IgD-negative memory B cell (primary cell): ENCODE results near the gene HIPK4. TPM values are rescaled to one million over a fixed set of nuclear protein-coding genes. Genes with fewer than 3 reads are reported as not detected.
"Not testable (repeated sequence)": the region's sequence is repeated elsewhere in the genome, so short reads cannot be mapped to it uniquely, and the experiment has no call there.

Experiments used
- H3K27ac Mint-ChIP-seq, 3 donors: one replicate each; pipeline ENCODE4 v1.8.0; 2020 to 2022; ENCODE audit warnings: mild to moderate bottlenecking in 3 of 3, mixed read lengths in 3 of 3, moderate library complexity in 1 of 3
- H3K27me3 Mint-ChIP-seq: one replicate; pipeline ENCODE4 v1.8.0; 2021; ENCODE audit warnings: mixed read lengths
- H3K36me3 Mint-ChIP-seq: one replicate; pipeline ENCODE4 v1.8.0; 2020; ENCODE audit warnings: mild to moderate bottlenecking, mixed read lengths
- H3K4me1 Mint-ChIP-seq, 3 donors: one replicate each; pipeline ENCODE4 v1.8.0; 2020 to 2022; ENCODE audit warnings: mixed read lengths in 3 of 3, mild to moderate bottlenecking in 1 of 3
- H3K4me3 Mint-ChIP-seq, 4 donors: one replicate each; pipeline ENCODE4 v1.8.0; 2020 to 2022; ENCODE audit warnings: mild to moderate bottlenecking in 4 of 4, mixed read lengths in 4 of 4, moderate library complexity in 3 of 4
- H3K9me3 Mint-ChIP-seq, 3 donors: one replicate each; pipeline ENCODE4 v1.8.0; 2020 to 2021; ENCODE audit warnings: mixed read lengths in 3 of 3, mild to moderate bottlenecking in 1 of 3
- polyA plus RNA-seq: library from polyadenylated mRNA; unstranded; fragments of 300-500 nt; fragmentation: Illumina TruSeq; gene quantifications from one replicate; pipeline ENCODE4 v1.2.3, GENCODE V29; 2021

HIPK4 gene
- polyA plus RNA-seq, 1 donor from 2014 or later, result 0.11 TPM

DNA sequence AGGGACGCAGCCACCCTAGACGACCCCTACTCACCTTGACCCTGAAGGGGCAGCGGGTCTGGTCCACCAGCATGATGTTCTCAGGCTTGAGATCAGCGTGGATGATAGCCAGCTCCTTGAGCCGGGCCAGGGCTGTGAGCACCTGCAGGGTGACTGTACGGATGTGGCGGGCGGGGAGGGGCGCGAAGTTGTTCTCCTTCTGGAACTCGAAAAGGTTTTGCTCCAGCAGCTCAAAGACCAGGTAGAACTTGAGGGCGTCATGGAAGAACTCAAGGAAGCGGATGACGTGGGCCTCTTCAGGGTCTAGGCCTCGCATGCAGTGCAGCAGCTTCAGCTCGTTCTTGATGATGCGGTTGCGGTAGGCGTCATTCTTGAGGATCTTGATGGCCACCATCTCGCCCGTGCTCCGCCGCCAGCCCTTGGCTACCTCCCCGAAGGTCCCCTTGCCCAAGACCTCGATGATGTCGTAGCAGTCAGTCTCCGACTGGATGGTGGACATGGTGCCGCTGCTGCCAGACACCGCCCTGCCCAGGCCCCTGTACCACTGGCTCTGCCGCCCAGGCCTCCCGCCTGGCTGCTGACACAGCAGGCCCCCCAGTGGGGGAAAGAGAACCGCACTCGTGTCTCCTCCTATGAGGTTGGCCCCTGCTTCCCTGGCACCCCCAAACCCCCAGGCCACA lies 437 bp downstream of the HIPK4 start:
- peaks cover 4% of the 10 kb centered on the region for H3K27me3 Mint-ChIP-seq
- H3K27ac Mint-ChIP-seq, result no peak overlapping the region
- no peaks in the 10 kb centered on the region for H3K9me3 Mint-ChIP-seq
- H3K4me3 Mint-ChIP-seq, result no peak overlapping the region
- no peaks in the 10 kb centered on the region for H3K4me1 Mint-ChIP-seq
- peaks cover 3% of the 10 kb centered on the region for H3K36me3 Mint-ChIP-seq

DNA sequence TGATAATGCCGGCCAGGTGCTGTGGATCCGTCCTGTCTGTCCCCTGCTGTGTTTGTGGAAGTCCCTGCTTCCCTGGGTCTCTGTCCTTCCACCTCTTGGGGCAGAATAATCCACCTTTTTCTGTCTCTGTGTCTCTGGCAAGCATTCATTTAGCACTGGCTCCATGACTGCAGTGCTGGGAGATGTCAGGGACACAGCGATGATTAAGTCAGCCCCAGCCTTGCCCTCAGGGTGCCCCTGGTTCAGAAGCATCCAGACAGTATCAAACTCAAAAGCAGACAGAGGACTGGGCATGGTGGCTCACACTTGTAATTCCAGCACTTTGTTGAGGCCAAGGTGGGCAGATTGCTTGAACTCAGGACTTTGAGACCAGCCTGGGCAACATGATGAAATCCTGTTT lies 1.5 kb downstream of the HIPK4 start:
- H3K36me3 Mint-ChIP-seq, result peaks cover 3% of the 10 kb centered on the region
- peak overlapping the region in 1 of 3 donors; percentile 81 for H3K27ac Mint-ChIP-seq
- H3K4me1 Mint-ChIP-seq, result no peaks in the 10 kb centered on the region
- no peaks in the 10 kb centered on the region for H3K9me3 Mint-ChIP-seq
- H3K4me3 Mint-ChIP-seq, result no peak overlapping the region
- H3K27me3 Mint-ChIP-seq, result peaks cover 4% of the 10 kb centered on the region

DNA sequence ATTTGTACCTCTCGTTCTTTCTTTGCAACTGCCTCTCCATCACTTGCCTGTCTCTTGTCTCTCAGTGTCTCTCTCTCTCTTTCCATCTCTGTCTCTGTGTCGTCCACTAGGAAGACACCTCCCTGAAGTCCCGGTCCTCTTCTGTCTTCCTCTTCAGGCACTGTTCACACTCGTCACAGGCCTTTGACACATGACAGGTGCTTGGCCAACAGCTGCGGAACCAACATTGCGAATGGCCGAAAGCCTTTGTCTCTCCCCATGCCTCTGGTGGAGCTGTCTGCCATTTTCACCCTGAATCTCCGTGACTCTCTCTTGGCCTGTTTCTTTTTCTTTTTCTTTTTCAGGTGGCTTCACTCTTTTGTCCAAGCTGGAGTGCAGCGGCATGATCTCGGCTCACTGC lies 2.8 kb downstream of the HIPK4 start:
- Mint-ChIP-seq H3K27me3 (peaks cover 2% of the 10 kb centered on the region), H3K27ac (no peak overlapping the region), H3K4me1 (no peaks in the 10 kb centered on the region), H3K36me3 (peaks cover 1% of the 10 kb centered on the region), H3K9me3 (no peaks in the 10 kb centered on the region), H3K4me3 (no peak overlapping the region)

DNA sequence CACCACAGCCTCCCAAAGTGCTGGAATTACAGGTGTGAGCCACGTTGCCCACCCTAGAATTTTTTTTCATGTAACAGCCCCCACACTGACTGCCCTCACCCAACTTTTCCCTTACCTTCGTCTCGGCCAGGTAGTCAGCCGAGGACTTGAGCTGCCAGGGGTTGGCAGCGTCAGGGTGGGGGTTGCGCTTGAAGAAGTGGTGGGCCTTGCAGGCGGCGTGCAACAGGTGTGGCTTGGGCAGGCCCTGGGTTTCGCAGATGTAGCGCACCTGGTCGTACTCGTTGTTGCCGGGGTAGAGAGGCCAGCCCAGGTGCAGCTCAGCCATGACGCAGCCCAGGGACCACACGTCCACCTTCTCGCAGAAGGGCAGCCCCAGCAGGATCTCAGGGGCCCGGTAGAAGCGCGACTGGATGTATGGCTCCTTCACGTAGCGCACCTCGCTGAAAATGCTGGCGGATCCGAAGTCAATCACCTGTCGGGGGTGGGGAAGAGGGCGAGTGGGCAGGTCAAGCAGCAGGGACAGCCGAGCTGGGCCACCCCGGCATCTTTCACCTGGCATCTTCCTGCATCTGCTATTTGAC lies 6.2 kb downstream of the HIPK4 start:
- Mint-ChIP-seq H3K27me3 (no peaks in the 10 kb centered on the region), H3K4me3 (no peak overlapping the region), H3K36me3 (peaks cover 3% of the 10 kb centered on the region), H3K9me3 (no peaks in the 10 kb centered on the region), H3K4me1 (no peaks in the 10 kb centered on the region), H3K27ac (no peak overlapping the region)

DNA sequence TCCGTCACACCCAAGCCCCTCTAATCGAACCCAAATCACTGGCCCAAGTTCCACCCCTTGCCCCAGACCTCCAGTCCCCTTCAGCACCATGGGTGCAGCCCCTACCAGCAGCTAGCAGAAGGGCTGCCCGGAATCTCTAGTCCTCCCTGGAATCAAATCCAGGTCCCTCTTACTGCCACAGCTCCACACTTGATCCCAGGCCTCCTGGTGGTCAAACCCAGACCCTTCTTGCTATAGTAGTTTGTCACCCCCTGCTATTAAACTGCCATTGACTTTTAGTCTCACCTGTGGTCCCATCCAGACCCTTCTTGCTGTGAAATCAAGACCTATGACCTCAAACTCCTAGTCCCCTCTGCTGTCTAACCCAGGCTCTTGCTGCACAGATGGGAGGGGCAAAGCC lies 8.7 kb downstream of the HIPK4 start:
- H3K27me3 Mint-ChIP-seq, result no peaks in the 10 kb centered on the region
- H3K9me3 Mint-ChIP-seq, result no peaks in the 10 kb centered on the region
- H3K36me3 Mint-ChIP-seq, result peaks cover 2% of the 10 kb centered on the region
- no peak overlapping the region for H3K27ac Mint-ChIP-seq
- H3K4me3 Mint-ChIP-seq, result peak overlapping the region in 1 of 4 donors; percentile 63
- H3K4me1 Mint-ChIP-seq, result no peaks in the 10 kb centered on the region

DNA sequence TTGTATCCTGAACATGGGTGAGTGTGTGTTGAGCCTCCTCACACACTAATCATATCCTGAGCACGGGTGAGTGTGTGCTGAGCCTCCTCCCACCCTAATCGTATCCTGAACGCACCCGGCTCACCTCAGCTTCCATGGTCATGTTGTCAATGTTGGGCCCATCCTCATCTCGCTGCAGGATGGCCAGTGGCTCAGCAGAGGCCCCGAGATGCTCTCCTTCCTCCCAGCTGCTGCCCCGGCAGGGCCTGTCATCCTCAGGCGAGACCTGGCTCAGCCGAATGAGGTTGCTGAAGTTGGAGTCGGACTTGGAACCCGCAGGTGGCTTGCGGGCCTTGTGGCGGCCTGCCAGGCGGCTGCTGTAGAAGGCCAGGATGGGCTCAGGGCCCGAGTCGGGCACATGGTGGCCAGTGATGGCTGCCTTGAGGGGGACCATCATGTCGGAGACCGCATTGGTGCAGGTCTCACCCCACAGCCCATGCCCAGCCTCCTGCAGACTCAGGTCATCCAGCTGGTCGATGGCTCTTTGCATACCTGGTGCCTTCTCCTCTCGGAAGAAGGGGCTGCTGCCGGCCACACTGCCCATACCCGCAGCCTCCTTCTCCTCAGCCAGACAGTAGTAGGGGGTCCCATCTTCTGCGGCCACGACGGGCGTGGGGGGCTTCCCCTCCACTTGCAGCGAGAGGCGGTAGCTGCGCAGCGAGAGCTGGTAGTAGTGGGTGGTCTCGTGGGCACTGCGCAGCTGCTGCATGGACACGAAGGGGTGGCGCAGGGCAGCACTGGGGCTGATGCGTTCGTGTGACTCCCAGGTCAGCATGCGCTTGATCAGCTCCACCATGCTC lies 9.6 kb downstream of the HIPK4 start:
- H3K4me1 Mint-ChIP-seq, result no peaks in the 10 kb centered on the region
- no peaks in the 10 kb centered on the region for H3K9me3 Mint-ChIP-seq
- no peak overlapping the region for H3K4me3 Mint-ChIP-seq
- H3K27ac Mint-ChIP-seq, result no peak overlapping the region
- H3K36me3 Mint-ChIP-seq, result peaks cover 2% of the 10 kb centered on the region
- no peaks in the 10 kb centered on the region for H3K27me3 Mint-ChIP-seq

DNA sequence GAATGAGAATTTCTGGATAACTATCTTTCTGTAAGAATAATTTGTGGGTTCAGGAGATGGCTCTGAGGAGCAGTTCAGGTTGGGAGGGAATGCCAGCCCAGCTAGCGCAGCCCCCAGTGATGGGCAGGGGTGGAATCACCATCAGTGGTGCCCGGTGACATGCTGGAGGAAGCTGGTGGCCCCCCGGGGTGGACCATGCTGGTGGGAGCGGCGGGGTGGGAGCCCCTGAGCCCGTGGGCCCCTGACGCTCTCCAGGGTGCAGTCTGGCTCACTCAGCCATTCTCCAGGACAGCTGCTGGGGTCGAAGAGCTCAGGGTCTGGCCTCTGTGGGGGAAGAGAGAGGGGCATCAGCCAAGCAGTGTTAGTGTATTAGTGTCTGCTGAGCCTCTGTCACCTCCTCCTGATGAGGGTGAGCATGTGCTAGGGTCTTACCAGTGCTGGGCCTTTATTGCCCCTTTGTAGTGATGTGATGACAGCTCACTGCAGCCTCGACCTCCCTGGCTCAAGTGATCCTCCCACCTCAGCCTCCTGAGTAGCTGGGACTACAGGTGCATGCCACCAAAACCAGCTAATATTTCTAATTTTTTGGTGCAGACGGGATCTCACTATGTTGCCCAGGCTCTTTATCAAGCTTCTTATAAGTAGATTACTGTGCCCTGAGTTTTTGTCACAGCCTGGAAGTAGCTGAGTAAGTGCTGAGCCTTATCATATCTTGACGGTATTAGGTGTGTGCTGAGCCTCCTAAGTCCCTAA lies 10.4 kb downstream of the HIPK4 start:
- H3K9me3 Mint-ChIP-seq, result no peaks in the 10 kb centered on the region
- H3K4me3 Mint-ChIP-seq, result no peak overlapping the region
- no peaks in the 10 kb centered on the region for H3K27me3 Mint-ChIP-seq
- H3K36me3 Mint-ChIP-seq, result peaks cover 2% of the 10 kb centered on the region
- H3K4me1 Mint-ChIP-seq, result no peaks in the 10 kb centered on the region
- peak overlapping the region in 1 of 3 donors; percentile 71 for H3K27ac Mint-ChIP-seq

DNA sequence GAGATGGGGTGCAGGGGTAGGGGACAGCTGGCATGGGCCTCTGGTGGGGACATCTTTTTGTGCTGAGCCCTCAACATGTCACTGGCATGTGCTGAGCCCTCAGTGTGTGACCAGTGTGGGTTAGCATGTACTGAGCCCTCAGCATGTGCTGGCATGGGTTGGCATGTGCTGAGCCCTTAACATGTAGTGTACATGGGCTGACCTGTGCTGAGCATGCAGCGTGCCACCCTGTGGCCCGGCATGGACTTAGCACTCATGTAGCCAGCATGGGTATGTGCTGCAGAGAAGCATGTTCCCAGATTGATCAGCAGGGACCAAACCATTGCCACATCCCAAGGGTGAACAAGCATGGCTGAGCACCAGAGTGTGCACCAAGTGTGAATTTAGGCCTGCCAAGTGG lies 11.5 kb downstream of the HIPK4 start:
- no peaks in the 10 kb centered on the region for H3K9me3 Mint-ChIP-seq
- no peaks in the 10 kb centered on the region for H3K4me1 Mint-ChIP-seq
- no peak overlapping the region for H3K4me3 Mint-ChIP-seq
- peaks cover 2% of the 10 kb centered on the region for H3K36me3 Mint-ChIP-seq
- no peaks in the 10 kb centered on the region for H3K27me3 Mint-ChIP-seq
- H3K27ac Mint-ChIP-seq, result no peak overlapping the region

DNA sequence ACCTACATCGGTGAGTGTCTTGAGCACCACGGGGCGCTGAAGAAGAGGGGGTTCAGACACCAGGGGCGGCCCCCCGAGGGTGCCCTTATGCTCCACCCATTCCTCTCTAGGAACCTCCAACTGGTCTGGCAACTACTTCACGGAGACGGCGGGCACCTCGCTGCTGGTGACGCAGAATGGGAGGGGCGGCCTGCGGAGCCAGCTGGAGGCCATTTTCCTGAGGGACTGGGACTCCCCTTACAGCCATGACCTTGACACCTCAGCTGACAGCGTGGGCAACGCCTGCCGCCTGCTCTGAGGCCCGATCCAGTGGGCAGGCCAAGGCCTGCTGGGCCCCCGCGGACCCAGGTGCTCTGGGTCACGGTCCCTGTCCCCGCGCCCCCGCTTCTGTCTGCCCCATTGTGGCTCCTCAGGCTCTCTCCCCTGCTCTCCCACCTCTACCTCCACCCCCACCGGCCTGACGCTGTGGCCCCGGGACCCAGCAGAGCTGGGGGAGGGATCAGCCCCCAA lies 12.1 kb downstream of the HIPK4 start:
- H3K4me1 Mint-ChIP-seq, result no peaks in the 10 kb centered on the region
- no peak overlapping the region for H3K4me3 Mint-ChIP-seq
- H3K27me3 Mint-ChIP-seq, result no peaks in the 10 kb centered on the region
- no peak overlapping the region for H3K27ac Mint-ChIP-seq
- peaks cover 2% of the 10 kb centered on the region for H3K36me3 Mint-ChIP-seq
- H3K9me3 Mint-ChIP-seq, result no peaks in the 10 kb centered on the region

DNA sequence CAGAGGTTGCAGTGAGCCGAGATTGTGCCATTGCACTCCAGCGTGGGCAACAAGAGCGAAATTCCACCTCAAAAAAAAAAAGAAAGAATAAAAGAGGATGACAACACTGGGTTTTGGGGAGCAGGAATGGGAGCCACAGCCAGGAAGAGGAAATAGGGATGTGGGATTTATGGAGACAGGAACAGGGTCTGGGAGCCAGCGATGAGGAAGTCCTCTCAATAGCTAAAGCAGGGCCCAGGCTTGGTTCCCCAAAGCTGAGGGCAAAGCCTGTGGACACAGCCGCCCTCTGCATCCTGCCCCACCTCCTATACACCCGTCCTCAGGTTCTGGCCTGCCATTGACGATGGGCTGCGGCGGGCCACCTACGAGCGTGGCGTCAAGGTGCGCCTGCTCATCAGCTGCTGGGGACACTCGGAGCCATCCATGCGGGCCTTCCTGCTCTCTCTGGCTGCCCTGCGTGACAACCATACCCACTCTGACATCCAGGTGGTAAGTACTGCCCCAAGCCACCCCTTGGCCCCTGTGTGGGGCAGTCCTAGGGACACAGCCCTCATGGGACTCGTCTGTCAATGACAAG lies 13.6 kb downstream of the HIPK4 start:
- H3K4me1 Mint-ChIP-seq, result no peaks in the 10 kb centered on the region
- peaks cover 2% of the 10 kb centered on the region for H3K36me3 Mint-ChIP-seq
- no peaks in the 10 kb centered on the region for H3K9me3 Mint-ChIP-seq
- H3K27me3 Mint-ChIP-seq, result no peaks in the 10 kb centered on the region
- no peak overlapping the region for H3K4me3 Mint-ChIP-seq
- no peak overlapping the region for H3K27ac Mint-ChIP-seq

DNA sequence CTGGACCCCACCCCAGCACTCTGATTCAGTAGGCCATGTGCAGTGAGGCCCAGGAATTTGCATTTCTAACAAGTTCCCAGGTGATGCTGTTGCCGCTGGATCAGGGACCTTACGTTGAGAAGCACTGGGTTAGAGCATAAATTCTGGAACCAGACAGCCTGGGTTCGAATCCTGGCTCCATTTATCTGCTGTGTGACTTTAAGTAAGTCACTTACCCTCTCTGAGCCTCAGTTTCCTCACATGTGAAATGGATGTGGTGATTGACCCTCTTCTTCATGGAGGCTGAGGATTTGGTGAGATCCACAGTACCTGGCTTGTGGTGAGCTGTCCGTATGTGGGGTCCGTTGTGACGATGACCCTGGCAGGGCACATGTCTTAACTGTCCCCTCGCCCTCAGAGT lies 15.9 kb downstream of the HIPK4 start:
- peaks cover 0 to 2% (median 0%) of the 10 kb centered on the region in 3 donors for H3K4me1 Mint-ChIP-seq
- no peaks in the 10 kb centered on the region for H3K36me3 Mint-ChIP-seq
- H3K9me3 Mint-ChIP-seq, result no peaks in the 10 kb centered on the region
- H3K4me3 Mint-ChIP-seq, result no peak overlapping the region
- H3K27ac Mint-ChIP-seq, result no peak overlapping the region
- H3K27me3 Mint-ChIP-seq, result no peaks in the 10 kb centered on the region

DNA sequence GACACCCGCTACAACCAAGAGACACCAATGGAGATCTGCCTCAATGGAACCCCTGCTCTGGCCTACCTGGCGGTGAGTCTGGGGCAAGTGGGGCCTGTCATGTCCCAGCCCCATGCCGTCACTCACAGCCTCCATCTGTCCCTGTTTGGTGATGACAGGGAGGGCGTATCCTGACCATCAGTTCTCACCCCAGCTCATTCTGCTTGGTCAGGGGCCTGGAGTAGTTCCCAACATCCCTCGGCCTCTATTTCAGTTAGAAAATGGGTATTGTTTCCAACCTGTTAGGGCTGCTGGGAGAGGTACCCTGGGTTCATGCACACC lies 18.2 kb downstream of the HIPK4 start:
- Mint-ChIP-seq H3K4me3 (no peak overlapping the region), H3K27me3 (no peaks in the 10 kb centered on the region), H3K4me1 (peaks cover 0 to 5% (median 0%) of the 10 kb centered on the region in 3 donors), H3K9me3 (no peaks in the 10 kb centered on the region), H3K27ac (peak overlapping the region in 1 of 3 donors; percentile 80), H3K36me3 (peaks cover 1% of the 10 kb centered on the region)

DNA sequence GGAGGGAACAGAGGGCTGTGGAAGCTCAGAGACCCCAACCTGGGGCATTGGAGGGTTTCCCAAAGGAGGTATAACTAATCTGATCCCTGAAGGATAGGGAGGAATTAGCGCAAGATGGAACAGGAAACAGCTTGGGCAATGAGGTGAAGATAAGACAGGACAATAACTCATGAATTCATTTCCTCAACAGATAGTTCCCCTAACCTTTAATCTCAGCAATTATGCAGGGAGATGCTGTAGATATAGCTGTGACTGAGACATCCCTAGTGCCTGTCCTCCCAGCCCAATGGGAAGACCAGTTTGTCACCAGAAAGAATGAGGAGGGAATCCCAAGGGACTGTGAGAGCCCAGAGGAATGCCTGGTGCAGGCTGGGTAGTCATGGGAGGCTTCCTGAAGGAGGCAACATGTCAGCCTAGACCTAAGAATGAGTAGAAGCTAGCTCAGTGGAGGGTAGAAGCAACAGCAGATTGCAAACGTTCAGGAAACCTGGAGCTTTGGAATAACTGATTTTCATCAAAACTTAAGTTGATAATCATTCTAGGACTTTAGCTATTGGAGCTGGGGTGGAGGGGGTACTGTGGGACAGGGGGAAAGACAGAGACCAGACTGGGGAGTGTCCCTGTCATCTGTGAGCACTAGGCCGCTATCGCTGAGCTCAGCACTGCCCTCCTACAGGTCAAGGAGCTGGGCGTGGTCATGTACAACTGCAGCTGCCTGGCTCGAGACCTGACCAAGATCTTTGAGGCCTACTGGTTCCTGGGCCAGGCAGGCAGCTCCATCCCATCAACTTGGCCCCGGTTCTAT lies 18.8 kb downstream of the HIPK4 start:
- Mint-ChIP-seq H3K27me3 (no peaks in the 10 kb centered on the region), H3K27ac (peak overlapping the region in 1 of 3 donors; percentile 80), H3K36me3 (peaks cover 1% of the 10 kb centered on the region), H3K4me3 (no peak overlapping the region), H3K4me1 (peaks cover 0 to 5% (median 0%) of the 10 kb centered on the region in 3 donors), H3K9me3 (no peaks in the 10 kb centered on the region)

DNA sequence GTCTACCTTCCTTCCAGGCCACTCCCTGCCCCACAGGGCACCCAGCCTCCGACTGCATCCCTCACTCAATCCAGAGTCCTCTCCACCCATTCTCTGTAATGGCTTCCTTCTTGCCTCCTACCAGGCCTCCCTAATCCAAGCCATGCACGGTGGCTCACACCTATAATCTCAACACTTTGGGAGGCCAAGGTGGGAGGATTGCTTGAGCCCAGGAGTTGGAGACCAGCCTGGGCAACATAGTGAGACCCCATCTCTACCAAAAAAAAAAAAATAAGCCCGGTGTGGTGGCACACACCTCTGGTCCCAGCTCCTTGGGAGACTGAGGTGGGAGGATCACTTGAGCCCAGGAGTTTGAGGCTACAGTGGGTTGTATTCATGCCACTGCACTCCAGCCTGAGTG lies 19.7 kb downstream of the HIPK4 start:
- H3K4me1 Mint-ChIP-seq, H3K27ac Mint-ChIP-seq, H3K36me3 Mint-ChIP-seq, H3K27me3 Mint-ChIP-seq, H3K9me3 Mint-ChIP-seq, H3K4me3 Mint-ChIP-seq: not testable (repeated sequence)
